Measurements from ENCODE around the gene NCSTN.

The NCSTN gene

DNA sequence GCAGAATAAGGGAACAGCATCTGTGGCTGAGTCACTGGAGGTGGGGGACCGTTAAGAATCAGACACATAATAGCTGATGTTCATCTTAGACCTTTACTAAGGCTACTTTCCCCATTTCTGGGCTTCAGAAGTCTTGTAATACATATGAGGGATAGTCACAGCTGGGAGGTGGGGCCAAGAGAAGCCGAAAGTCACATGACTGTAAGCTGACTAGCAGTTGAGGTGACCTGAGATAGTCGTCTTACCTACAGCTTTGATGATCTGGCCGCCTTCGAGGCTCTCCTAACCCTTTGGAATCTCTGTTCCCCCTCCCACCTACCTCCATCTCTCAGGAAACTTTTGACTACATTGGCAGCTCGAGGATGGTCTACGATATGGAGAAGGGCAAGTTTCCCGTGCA lies 9.4 kb downstream of the NCSTN start:
- no peaks in the 10 kb centered on the region for H3K27me3 ChIP-seq (ENCODE audit: low read depth, low read length)
- no peaks in the 10 kb centered on the region for H3K9me3 ChIP-seq (ENCODE audit: control insufficient read depth in 1 of 2, low read length in 2 of 2)
- peaks cover 92 to 97% of the 10 kb centered on the region in 2 donors for H3K36me3 ChIP-seq (ENCODE audit: control insufficient read depth in 1 of 2, insufficient read depth in 2 of 2, low read length in 2 of 2)
- no peak overlapping the region for H3K27ac ChIP-seq (ENCODE audit: low read length)
- H3K4me3 ChIP-seq (ENCODE audit: low read depth in 1 of 2, low read length in 2 of 2) = no peak overlapping the region
- H3K4me1 ChIP-seq (ENCODE audit: control insufficient read depth in 1 of 2, insufficient read depth in 2 of 2, low read length in 2 of 2) = no peaks in the 10 kb centered on the region

DNA sequence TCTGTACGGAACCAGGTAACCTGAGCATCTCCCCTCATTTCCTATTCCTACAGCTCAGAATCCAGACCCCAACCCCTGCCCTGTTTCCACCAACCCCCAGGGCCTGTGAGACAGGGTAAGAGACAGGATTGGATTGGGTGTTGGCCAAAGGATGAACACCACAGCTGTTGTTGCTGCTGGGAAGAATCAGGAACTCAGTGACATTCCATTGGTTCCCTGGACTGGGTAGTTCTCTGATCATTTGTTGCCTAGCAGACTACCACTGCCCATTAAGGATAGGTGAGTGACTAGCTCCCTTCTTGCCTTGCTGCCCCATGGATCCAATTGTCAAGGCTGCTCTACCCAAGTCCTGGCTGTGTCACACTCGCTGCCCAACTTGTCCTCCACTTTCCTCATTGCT lies 10.0 kb downstream of the NCSTN start:
- Histone ChIP-seq H3K27ac (ENCODE audit: low read length) (no peak overlapping the region), H3K27me3 (ENCODE audit: low read depth, low read length) (no peaks in the 10 kb centered on the region), H3K4me3 (ENCODE audit: low read depth in 1 of 2, low read length in 2 of 2) (no peak overlapping the region), H3K9me3 (ENCODE audit: control insufficient read depth in 1 of 2, low read length in 2 of 2) (no peaks in the 10 kb centered on the region), H3K4me1 (ENCODE audit: control insufficient read depth in 1 of 2, insufficient read depth in 2 of 2, low read length in 2 of 2) (no peaks in the 10 kb centered on the region), H3K36me3 (ENCODE audit: control insufficient read depth in 1 of 2, insufficient read depth in 2 of 2, low read length in 2 of 2) (peaks cover 96 to 98% of the 10 kb centered on the region in 2 donors)

DNA sequence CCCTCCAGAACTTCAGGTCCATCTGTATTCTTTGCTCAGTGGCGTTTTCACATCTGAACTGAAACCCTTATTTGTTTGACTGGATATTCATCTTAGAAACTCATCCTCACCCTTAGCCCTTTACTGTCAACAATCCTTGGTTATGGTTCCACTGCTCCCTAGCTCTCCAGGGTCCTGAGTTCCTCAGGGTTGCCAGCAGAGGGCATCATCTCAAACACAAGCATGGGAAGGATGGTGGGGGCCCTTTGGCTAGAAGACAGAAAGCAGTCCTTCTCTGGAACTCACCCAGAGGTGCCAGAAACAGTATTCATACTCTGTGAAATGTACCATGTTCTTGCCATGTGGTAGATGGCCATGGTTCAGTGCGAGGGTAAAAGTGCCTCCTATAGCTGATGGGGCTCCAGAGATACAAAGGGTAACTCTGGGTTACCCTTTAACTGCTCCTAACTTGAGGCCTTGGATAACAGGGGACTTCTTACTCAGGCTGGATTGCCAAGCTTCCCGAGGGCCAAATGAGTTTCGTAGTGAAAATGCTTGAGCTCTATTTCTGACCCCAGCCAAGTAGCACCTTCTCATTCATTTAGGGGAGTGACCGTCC lies 11.3 kb downstream of the NCSTN start:
- H3K9me3 ChIP-seq (ENCODE audit: control insufficient read depth in 1 of 2, low read length in 2 of 2) = no peaks in the 10 kb centered on the region
- H3K4me1 ChIP-seq (ENCODE audit: control insufficient read depth in 1 of 2, insufficient read depth in 2 of 2, low read length in 2 of 2) = no peaks in the 10 kb centered on the region
- H3K27me3 ChIP-seq (ENCODE audit: low read depth, low read length) = no peaks in the 10 kb centered on the region
- no peak overlapping the region for H3K27ac ChIP-seq (ENCODE audit: low read length)
- no peak overlapping the region for H3K4me3 ChIP-seq (ENCODE audit: low read depth in 1 of 2, low read length in 2 of 2)
- H3K36me3 ChIP-seq (ENCODE audit: control insufficient read depth in 1 of 2, insufficient read depth in 2 of 2, low read length in 2 of 2) = peaks cover 88 to 89% of the 10 kb centered on the region in 2 donors

DNA sequence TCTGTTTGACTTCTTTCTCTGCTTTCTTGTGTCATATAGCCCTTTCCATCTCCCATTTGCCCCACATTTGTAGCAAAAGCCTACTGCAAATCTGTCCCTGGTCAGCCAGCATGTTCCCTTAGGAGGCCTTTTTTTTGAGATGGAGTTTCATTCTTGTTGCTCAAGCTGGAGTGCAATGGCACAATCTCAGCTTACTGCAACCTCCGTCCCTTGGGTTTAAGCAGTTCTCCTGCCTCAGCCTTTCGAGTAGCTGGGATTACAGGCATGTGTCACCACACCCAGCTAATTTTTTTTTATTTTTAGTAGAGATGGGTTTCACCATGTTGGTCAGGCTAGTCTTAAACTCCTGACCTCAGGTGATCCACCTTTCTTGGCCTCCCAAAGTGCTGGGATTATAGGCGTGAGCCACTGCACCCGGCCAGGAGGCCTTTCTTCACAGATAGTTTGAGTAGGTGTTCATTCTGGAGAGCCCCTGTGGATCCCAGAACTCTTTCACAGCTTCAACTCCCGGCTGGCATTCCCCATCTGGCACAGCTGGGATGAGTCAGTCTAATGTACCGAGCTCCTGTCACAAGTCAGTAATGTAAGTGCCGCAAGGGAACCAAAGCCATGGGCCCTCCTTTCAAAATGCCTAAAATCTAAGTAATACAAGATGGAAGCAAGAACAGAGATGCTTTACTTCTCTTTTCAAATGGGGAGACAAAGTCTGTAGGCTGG lies 14.3 kb downstream of the NCSTN start:
- Histone ChIP-seq H3K36me3 (ENCODE audit: control insufficient read depth in 1 of 2, insufficient read depth in 2 of 2, low read length in 2 of 2) (peaks cover 66 to 68% of the 10 kb centered on the region in 2 donors), H3K4me3 (ENCODE audit: low read depth in 1 of 2, low read length in 2 of 2) (no peak overlapping the region), H3K27ac (ENCODE audit: low read length) (no peak overlapping the region), H3K27me3 (ENCODE audit: low read depth, low read length) (no peaks in the 10 kb centered on the region), H3K4me1 (ENCODE audit: control insufficient read depth in 1 of 2, insufficient read depth in 2 of 2, low read length in 2 of 2) (no peaks in the 10 kb centered on the region), H3K9me3 (ENCODE audit: control insufficient read depth in 1 of 2, low read length in 2 of 2) (no peaks in the 10 kb centered on the region)

DNA sequence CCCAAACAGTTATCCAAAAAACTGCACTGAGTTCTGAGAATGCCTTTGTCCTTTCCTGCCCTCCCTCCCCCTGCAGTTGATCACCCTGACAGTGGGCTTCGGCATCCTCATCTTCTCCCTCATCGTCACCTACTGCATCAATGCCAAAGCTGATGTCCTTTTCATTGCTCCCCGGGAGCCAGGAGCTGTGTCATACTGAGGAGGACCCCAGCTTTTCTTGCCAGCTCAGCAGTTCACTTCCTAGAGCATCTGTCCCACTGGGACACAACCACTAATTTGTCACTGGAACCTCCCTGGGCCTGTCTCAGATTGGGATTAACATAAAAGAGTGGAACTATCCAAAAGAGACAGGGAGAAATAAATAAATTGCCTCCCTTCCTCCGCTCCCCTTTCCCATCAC lies 14.9 kb downstream of the NCSTN start:
- peaks cover 60 to 62% of the 10 kb centered on the region in 2 donors for H3K36me3 ChIP-seq (ENCODE audit: control insufficient read depth in 1 of 2, insufficient read depth in 2 of 2, low read length in 2 of 2)
- H3K27ac ChIP-seq (ENCODE audit: low read length) = no peak overlapping the region
- no peaks in the 10 kb centered on the region for H3K27me3 ChIP-seq (ENCODE audit: low read depth, low read length)
- no peaks in the 10 kb centered on the region for H3K4me1 ChIP-seq (ENCODE audit: control insufficient read depth in 1 of 2, insufficient read depth in 2 of 2, low read length in 2 of 2)
- H3K9me3 ChIP-seq (ENCODE audit: control insufficient read depth in 1 of 2, low read length in 2 of 2) = no peaks in the 10 kb centered on the region
- no peak overlapping the region for H3K4me3 ChIP-seq (ENCODE audit: low read depth in 1 of 2, low read length in 2 of 2)

DNA sequence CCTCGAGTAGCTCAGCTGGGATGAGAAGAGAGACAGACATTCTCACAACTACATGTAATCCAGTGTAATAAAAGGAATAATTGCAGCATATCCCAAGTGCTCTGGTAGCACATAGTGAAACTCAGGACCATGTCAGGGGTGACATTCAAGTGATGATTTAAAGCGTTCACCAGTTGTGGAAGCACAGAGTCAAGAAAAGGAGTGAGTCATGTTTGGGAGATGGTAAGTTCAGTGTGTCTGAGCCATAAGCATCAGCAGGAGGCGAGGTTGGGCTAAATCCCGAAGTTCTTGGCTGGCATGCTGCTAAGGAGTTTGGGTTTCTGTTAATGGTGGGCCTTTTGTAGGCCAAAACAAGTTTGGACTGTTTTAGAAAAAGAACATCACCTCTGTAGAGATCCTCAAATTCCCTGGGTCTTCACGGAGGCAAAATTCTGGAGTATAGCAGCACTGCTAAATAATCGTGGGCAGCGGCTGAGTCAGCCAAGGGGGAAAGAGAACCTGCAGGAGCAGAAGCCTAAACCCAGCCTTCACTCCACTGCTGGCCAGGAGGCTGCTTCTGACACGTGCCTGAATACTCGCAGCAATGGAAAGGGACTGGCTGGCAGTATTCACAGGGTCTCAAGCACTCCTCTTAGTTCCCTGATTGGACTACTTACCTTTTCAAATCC lies 16.5 kb downstream of the NCSTN start:
- Histone ChIP-seq H3K4me3 (ENCODE audit: low read depth in 1 of 2, low read length in 2 of 2) (no peak overlapping the region), H3K27me3 (ENCODE audit: low read depth, low read length) (no peaks in the 10 kb centered on the region), H3K9me3 (ENCODE audit: control insufficient read depth in 1 of 2, low read length in 2 of 2) (no peaks in the 10 kb centered on the region), H3K4me1 (ENCODE audit: control insufficient read depth in 1 of 2, insufficient read depth in 2 of 2, low read length in 2 of 2) (no peaks in the 10 kb centered on the region), H3K36me3 (ENCODE audit: control insufficient read depth in 1 of 2, insufficient read depth in 2 of 2, low read length in 2 of 2) (peaks cover 44 to 46% of the 10 kb centered on the region in 2 donors), H3K27ac (ENCODE audit: low read length) (no peak overlapping the region)

DNA sequence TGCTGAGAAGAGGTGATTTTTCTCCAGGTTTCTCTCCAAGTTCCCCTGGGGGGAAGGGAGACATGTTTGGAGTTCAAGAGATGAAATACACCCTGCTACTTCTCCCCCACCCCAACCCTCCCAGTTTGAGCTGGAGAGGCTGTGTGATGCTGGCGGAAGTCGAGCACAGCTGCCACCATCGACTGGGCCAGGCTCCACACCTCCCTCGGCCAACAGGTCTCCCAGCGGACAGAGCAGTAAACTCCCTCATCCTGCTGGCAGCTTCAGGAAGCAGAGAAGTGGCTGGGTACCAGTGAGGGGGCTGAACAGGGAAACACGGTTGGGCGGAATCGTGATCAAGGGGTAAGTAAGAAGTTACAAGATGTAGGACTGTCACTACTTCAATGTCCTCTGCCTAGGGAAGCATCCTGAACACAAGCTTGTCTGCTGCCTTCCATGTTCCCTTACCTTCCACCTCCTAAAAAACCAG lies 17.1 kb downstream of the NCSTN start:
- Histone ChIP-seq H3K4me3 (ENCODE audit: low read depth in 1 of 2, low read length in 2 of 2) (no peak overlapping the region), H3K27me3 (ENCODE audit: low read depth, low read length) (no peaks in the 10 kb centered on the region), H3K36me3 (ENCODE audit: control insufficient read depth in 1 of 2, insufficient read depth in 2 of 2, low read length in 2 of 2) (peaks cover 38 to 40% of the 10 kb centered on the region in 2 donors), H3K9me3 (ENCODE audit: control insufficient read depth in 1 of 2, low read length in 2 of 2) (no peaks in the 10 kb centered on the region), H3K27ac (ENCODE audit: low read length) (no peak overlapping the region), H3K4me1 (ENCODE audit: control insufficient read depth in 1 of 2, insufficient read depth in 2 of 2, low read length in 2 of 2) (no peaks in the 10 kb centered on the region)

DNA sequence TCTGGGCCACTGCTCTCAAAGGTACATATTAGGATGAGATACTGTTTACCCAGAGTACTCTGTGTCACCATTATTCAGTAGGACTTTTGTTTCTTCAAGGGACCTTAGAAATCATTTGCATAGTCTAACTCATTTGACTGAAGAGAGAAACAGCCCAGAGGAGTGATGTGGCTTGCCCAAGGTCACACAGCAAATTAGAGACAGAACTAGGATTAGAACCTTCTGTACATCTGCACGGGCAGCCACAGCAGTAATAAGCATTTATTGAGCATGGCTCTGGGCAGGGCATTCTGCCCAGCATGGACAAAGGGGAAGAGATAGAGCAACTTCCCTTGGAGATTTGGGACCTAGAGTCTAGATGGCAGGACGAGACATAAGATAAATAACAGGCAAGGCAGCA lies 18.0 kb downstream of the NCSTN start:
- Histone ChIP-seq H3K4me3 (ENCODE audit: low read depth in 1 of 2, low read length in 2 of 2) (no peak overlapping the region), H3K9me3 (ENCODE audit: control insufficient read depth in 1 of 2, low read length in 2 of 2) (no peaks in the 10 kb centered on the region), H3K27ac (ENCODE audit: low read length) (no peak overlapping the region), H3K27me3 (ENCODE audit: low read depth, low read length) (no peaks in the 10 kb centered on the region), H3K4me1 (ENCODE audit: control insufficient read depth in 1 of 2, insufficient read depth in 2 of 2, low read length in 2 of 2) (no peaks in the 10 kb centered on the region), H3K36me3 (ENCODE audit: control insufficient read depth in 1 of 2, insufficient read depth in 2 of 2, low read length in 2 of 2) (peaks cover 29 to 31% of the 10 kb centered on the region in 2 donors)

DNA sequence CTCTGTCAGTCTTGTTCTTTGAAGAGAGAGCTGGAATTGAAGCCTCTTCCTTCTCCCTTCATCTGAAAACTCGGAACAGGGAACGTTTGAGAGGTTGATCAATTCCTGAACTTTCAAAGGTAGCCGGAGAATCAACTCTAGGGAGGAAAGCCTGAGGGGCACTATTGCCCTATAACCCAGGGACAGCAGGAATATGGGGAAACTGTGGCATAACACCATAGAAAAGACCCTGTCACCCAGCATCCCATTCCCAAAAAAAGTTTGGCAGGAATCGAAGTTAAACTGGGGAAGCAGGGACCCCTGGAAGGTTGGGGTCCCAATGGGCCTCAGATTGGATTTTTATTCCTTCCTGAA lies 18.6 kb downstream of the NCSTN start:
- Histone ChIP-seq H3K27me3 (ENCODE audit: low read depth, low read length) (no peaks in the 10 kb centered on the region), H3K4me3 (ENCODE audit: low read depth in 1 of 2, low read length in 2 of 2) (no peak overlapping the region), H3K4me1 (ENCODE audit: control insufficient read depth in 1 of 2, insufficient read depth in 2 of 2, low read length in 2 of 2) (no peaks in the 10 kb centered on the region), H3K27ac (ENCODE audit: low read length) (no peak overlapping the region), H3K36me3 (ENCODE audit: control insufficient read depth in 1 of 2, insufficient read depth in 2 of 2, low read length in 2 of 2) (peaks cover 23 to 25% of the 10 kb centered on the region in 2 donors), H3K9me3 (ENCODE audit: control insufficient read depth in 1 of 2, low read length in 2 of 2) (no peaks in the 10 kb centered on the region)

DNA sequence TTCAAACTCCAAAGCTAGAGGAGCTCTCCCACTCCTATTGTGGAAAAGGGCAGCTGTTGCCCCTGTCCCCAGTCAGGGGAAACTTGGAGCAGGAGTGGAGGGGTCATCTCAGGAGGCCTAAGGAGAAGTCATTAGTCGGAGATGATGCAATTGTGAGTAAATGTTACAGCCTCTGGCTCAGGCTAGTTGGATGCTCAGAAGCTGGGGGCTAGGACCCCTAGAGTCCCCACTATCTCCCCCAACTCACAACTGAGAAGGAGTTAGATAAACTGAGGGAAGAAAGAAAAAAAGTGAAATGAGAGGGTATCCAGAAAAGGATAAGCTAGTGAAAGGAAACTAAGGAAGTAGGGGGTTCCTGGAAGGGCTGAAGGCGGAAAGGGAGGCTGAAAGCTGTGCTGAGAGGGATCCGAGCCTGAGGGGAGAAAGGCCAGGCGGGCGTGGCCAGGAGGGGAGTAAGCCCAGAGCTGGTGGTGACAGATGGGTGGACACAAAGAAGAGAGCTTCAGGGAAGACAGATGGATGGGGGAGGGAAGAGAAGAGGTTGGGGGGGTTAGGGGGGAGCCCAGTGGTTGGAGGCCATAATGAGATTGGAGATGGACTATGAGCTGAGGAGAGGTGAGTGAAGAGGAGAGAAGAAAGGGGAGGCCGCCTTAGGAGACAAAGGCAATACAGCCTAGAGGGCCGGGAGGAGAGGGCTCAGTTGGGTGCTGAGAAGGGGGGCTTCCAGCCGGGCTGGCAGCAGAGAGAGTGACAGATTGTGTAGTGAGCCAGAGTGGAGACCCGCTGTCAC lies 19.2 kb downstream of the NCSTN start:
- Histone ChIP-seq H3K36me3 (ENCODE audit: control insufficient read depth in 1 of 2, insufficient read depth in 2 of 2, low read length in 2 of 2) (peaks cover 17 to 20% of the 10 kb centered on the region in 2 donors), H3K27me3 (ENCODE audit: low read depth, low read length) (no peaks in the 10 kb centered on the region), H3K9me3 (ENCODE audit: control insufficient read depth in 1 of 2, low read length in 2 of 2) (no peaks in the 10 kb centered on the region), H3K4me3 (ENCODE audit: low read depth in 1 of 2, low read length in 2 of 2) (no peak overlapping the region), H3K27ac (ENCODE audit: low read length) (no peak overlapping the region), H3K4me1 (ENCODE audit: control insufficient read depth in 1 of 2, insufficient read depth in 2 of 2, low read length in 2 of 2) (no peaks in the 10 kb centered on the region)

DNA sequence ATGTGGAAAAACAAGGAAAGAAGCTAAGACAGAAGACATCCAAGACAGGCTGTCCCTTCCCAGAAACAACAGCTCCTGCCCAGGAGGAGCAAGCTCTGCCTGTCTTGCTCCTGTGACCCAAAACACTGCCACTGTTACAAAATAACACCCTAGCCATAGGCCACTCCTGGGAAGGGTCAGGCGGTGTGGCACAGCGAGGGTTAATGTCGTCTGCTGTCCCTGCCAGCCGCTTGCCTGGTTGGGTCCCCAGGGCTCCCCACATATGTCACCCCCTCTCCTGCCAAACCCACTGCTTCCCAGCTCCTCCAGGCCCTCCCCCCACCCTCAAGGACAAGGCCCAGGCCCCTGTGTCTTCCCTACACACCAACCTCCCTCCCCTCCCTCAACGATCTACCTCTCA lies 19.8 kb downstream of the NCSTN start:
- Histone ChIP-seq H3K27ac (ENCODE audit: low read length) (no peak overlapping the region), H3K36me3 (ENCODE audit: control insufficient read depth in 1 of 2, insufficient read depth in 2 of 2, low read length in 2 of 2) (peaks cover 13% of the 10 kb centered on the region in 2 donors), H3K27me3 (ENCODE audit: low read depth, low read length) (no peaks in the 10 kb centered on the region), H3K9me3 (ENCODE audit: control insufficient read depth in 1 of 2, low read length in 2 of 2) (no peaks in the 10 kb centered on the region), H3K4me1 (ENCODE audit: control insufficient read depth in 1 of 2, insufficient read depth in 2 of 2, low read length in 2 of 2) (no peaks in the 10 kb centered on the region), H3K4me3 (ENCODE audit: low read depth in 1 of 2, low read length in 2 of 2) (no peak overlapping the region)

Measured in muscle layer of duodenum (tissue), 2 donors.